ENCODE results near the gene TBC1D8.

GRCh38 chr2:101047075-101047766, 104.0 kb downstream of the TBC1D8 start:
- TF ChIP-seq CTCF (IDR thresholded peaks at IDR 0.05): no peak
- no peak for TF ChIP-seq POLR2A (IDR thresholded peaks at IDR 0.05)
